ENCODE data around the gene SLC24A1. TPM values are rescaled to one million over a fixed set of nuclear protein-coding genes. Genes with fewer than 3 reads are reported as not detected.

Gene SLC24A1
- total RNA-seq, 1 experiment from 2014 or later: 4.9 TPM

DNA sequence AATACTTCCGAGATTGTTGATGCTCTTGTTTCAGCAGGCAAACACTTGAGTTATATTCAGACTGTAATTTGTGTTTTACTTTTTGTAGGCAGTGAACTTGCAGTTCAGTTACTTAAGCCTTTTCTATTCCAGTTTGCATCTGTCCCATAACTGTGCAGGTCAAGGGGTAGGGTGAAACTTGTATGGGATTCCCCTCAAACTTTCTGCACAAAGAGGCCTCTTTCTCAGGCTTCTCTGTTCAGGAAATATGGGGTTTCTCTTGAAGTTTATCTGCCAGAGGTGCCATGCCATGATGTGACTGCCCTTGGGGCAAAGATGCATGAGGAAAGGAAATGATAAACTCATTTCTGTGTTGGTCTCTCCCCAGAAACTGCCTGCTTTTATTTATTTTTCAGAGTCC lies 66.7 kb downstream of the SLC24A1 start:
- TF ChIP-seq EZH2 (IDR thresholded peaks at IDR 0.05; ENCODE audit: borderline replicate concordance, low read depth, low read length, poor library complexity, severe bottlenecking): no peak
- TF ChIP-seq, protein P1, sequence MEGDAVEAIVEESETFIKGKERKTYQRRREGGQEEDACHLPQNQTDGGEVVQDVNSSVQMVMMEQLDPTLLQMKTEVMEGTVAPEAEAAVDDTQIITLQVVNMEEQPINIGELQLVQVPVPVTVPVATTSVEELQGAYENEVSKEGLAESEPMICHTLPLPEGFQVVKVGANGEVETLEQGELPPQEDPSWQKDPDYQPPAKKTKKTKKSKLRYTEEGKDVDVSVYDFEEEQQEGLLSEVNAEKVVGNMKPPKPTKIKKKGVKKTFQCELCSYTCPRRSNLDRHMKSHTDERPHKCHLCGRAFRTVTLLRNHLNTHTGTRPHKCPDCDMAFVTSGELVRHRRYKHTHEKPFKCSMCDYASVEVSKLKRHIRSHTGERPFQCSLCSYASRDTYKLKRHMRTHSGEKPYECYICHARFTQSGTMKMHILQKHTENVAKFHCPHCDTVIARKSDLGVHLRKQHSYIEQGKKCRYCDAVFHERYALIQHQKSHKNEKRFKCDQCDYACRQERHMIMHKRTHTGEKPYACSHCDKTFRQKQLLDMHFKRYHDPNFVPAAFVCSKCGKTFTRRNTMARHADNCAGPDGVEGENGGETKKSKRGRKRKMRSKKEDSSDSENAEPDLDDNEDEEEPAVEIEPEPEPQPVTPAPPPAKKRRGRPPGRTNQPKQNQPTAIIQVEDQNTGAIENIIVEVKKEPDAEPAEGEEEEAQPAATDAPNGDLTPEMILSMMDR (conservative IDR thresholded peaks at IDR 0.05; ENCODE audit: low read depth, low read length): no peak
- no peak overlapping the region for H3K27ac ChIP-seq (ENCODE audit: low read depth, low read length, poor library complexity, severe bottlenecking)
- ChIA-PET CTCF (no interaction called here), POLR2A (ENCODE audit: low non-redundant PET) (no interaction called here)
- DNase-seq (ENCODE audit: low spot score): no peak
- no peaks in the 10 kb centered on the region for H3K9me3 ChIP-seq (ENCODE audit: low read depth, low read length, poor library complexity, severe bottlenecking)
- no TSS peak for BruUV-seq (replicated peaks)
- H3K4me1 ChIP-seq (ENCODE audit: insufficient read depth, low read length, poor library complexity, severe bottlenecking): no peaks in the 10 kb centered on the region
- H3K4me3 ChIP-seq (ENCODE audit: low read depth, low read length, poor library complexity, severe bottlenecking): no peak overlapping the region
- H3K27me3 ChIP-seq (replicated peaks; ENCODE audit: insufficient read depth, low read depth, low read length, poor library complexity): no peaks in the 10 kb centered on the region
- intact Hi-C loops (cut with micrococcal nuclease; ENCODE audit: unreplicated experiment): no loop called here
- H3K36me3 ChIP-seq (ENCODE audit: insufficient read depth, low read length, poor library complexity, severe bottlenecking): peaks cover 5% of the 10 kb centered on the region

DNA sequence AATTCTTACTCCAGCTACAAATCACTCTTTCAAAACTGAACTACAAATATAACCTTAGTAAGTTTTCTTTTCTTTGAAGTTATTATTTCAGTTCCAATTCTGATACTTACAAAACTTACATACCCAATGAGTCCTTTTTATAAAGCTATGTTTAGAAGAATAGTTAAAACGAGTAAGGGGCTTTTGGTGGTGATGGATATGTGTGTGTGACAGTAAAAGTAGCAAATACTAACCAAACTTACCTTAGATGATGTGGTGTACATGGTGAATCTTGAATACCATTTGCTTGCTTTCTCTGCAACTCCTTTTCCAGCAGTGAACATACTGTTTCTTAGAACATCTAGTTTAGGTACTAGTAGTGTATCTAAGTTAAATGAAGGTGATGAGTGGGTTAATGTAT lies 68.4 kb downstream of the SLC24A1 start:
- Histone ChIP-seq H3K9me3 (ENCODE audit: low read depth, low read length, poor library complexity, severe bottlenecking) (no peaks in the 10 kb centered on the region), H3K4me1 (ENCODE audit: insufficient read depth, low read length, poor library complexity, severe bottlenecking) (no peaks in the 10 kb centered on the region), H3K36me3 (ENCODE audit: insufficient read depth, low read length, poor library complexity, severe bottlenecking) (peaks cover 5% of the 10 kb centered on the region), H3K27ac (ENCODE audit: low read depth, low read length, poor library complexity, severe bottlenecking) (no peak overlapping the region), H3K27me3 (replicated peaks; ENCODE audit: insufficient read depth, low read depth, low read length, poor library complexity) (no peaks in the 10 kb centered on the region), H3K4me3 (ENCODE audit: low read depth, low read length, poor library complexity, severe bottlenecking) (no peak overlapping the region)
- DNase-seq (ENCODE audit: low spot score): no peak
- POLR2A ChIA-PET (ENCODE audit: low non-redundant PET): no interaction called here
- intact Hi-C loops (cut with micrococcal nuclease; ENCODE audit: unreplicated experiment): no loop called here
- no peak for TF ChIP-seq EZH2 (IDR thresholded peaks at IDR 0.05; ENCODE audit: borderline replicate concordance, low read depth, low read length, poor library complexity, severe bottlenecking)
- TF ChIP-seq, protein P1 (conservative IDR thresholded peaks at IDR 0.05; ENCODE audit: low read depth, low read length): no peak
- CTCF ChIA-PET: no interaction called here
- no TSS peak for BruUV-seq (replicated peaks)

DNA sequence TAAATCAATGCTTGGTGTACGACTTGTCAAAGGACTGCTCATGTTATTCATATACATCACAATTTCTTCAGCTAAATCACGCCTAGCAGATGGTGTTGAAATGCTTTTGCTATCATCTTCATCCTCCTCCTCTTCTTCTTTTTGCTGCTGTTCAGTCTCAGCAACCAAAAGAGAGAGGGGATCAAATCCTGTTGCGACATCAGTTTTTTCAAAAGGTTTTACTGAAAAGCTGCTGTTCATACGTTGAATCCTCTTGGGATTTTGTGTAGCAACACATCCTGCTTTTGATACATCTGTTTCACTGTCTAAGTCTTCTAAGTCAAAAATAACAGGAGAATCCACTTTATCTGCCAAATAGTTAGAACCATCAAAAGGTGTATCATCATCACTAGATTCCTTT lies 69.0 kb downstream of the SLC24A1 start:
- H3K4me1 ChIP-seq (ENCODE audit: insufficient read depth, low read length, poor library complexity, severe bottlenecking): no peaks in the 10 kb centered on the region
- no peaks in the 10 kb centered on the region for H3K27me3 ChIP-seq (replicated peaks; ENCODE audit: insufficient read depth, low read depth, low read length, poor library complexity)
- H3K27ac ChIP-seq (ENCODE audit: low read depth, low read length, poor library complexity, severe bottlenecking): no peak overlapping the region
- TF ChIP-seq, protein P1 (conservative IDR thresholded peaks at IDR 0.05; ENCODE audit: low read depth, low read length): no peak
- TF ChIP-seq EZH2 (IDR thresholded peaks at IDR 0.05; ENCODE audit: borderline replicate concordance, low read depth, low read length, poor library complexity, severe bottlenecking): no peak
- ChIA-PET POLR2A (ENCODE audit: low non-redundant PET) (no interaction called here), CTCF (no interaction called here)
- intact Hi-C loops (cut with micrococcal nuclease; ENCODE audit: unreplicated experiment): no loop called here
- DNase-seq (ENCODE audit: low spot score): peak; percentile 14
- no TSS peak for BruUV-seq (replicated peaks)
- peaks cover 5% of the 10 kb centered on the region for H3K36me3 ChIP-seq (ENCODE audit: insufficient read depth, low read length, poor library complexity, severe bottlenecking)
- no peaks in the 10 kb centered on the region for H3K9me3 ChIP-seq (ENCODE audit: low read depth, low read length, poor library complexity, severe bottlenecking)
- H3K4me3 ChIP-seq (ENCODE audit: low read depth, low read length, poor library complexity, severe bottlenecking): no peak overlapping the region

All from A673 (cell line).